Gastrocnemius medialis (tissue), 4 donors: ENCODE measurements around the gene THBD.

ENCODE experiments used
- CTCF ChIP-seq, 5 experiments: fragments of 450-650 bp in 3 of 5; fragments of 200-600 bp in 2 of 5; sonication (generic) in 2 of 5; IDR thresholded peaks in 4 of 5; conservative IDR thresholded peaks in 1 of 5; 1 replicate in 4 of 5; 2 replicates in 1 of 5; pipeline ENCODE4 v1.5.1; 2016 to 2019; ENCODE audit warnings: antibody characterized with exemption in 5 of 5, mild to moderate bottlenecking in 3 of 5, moderate library complexity in 3 of 5
- POLR2A ChIP-seq, 2 donors: fragments of 450-650 bp; IDR thresholded peaks; one replicate each; pipeline ENCODE4 v1.6.1; 2017; ENCODE audit warnings: antibody characterized with exemption in 2 of 2, mild to moderate bottlenecking in 2 of 2, moderate library complexity in 2 of 2

GRCh38 chr20:23021951-23022350 is 27.5 kb downstream of the THBD start:
- TF ChIP-seq CTCF (IDR thresholded peaks at IDR 0.05 in 4 of 5, conservative IDR thresholded peaks at IDR 0.05 in 1 of 5) (no peak), POLR2A (IDR thresholded peaks at IDR 0.05) (no peak)
